ENCODE data around the gene MIOS.

The MIOS gene

GRCh38 chr7:7564323-7564780 is 2.3 kb upstream of the MIOS start (continued):
- TF ChIP-seq, protein P1, sequence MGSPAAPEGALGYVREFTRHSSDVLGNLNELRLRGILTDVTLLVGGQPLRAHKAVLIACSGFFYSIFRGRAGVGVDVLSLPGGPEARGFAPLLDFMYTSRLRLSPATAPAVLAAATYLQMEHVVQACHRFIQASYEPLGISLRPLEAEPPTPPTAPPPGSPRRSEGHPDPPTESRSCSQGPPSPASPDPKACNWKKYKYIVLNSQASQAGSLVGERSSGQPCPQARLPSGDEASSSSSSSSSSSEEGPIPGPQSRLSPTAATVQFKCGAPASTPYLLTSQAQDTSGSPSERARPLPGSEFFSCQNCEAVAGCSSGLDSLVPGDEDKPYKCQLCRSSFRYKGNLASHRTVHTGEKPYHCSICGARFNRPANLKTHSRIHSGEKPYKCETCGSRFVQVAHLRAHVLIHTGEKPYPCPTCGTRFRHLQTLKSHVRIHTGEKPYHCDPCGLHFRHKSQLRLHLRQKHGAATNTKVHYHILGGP (tag by site-specific recombination; IDR thresholded peaks at IDR 0.05), result no peak
- TF ChIP-seq ZNF654 (tag by site-specific recombination; IDR thresholded peaks at IDR 0.05; ENCODE audit: low read depth), result no peak
- TF ChIP-seq, protein P2, sequence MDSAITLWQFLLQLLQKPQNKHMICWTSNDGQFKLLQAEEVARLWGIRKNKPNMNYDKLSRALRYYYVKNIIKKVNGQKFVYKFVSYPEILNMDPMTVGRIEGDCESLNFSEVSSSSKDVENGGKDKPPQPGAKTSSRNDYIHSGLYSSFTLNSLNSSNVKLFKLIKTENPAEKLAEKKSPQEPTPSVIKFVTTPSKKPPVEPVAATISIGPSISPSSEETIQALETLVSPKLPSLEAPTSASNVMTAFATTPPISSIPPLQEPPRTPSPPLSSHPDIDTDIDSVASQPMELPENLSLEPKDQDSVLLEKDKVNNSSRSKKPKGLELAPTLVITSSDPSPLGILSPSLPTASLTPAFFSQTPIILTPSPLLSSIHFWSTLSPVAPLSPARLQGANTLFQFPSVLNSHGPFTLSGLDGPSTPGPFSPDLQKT (IDR thresholded peaks at IDR 0.05; ENCODE audit: borderline replicate concordance, low read depth, low read length), result no peak
- TF ChIP-seq ATF2 (tag by site-specific recombination; IDR thresholded peaks at IDR 0.05; ENCODE audit: low read depth), result peak; percentile 49
- TF ChIP-seq ZNF112 (tag by site-specific recombination; IDR thresholded peaks at IDR 0.05), result no peak
- TF ChIP-seq SP2 (tag by site-specific recombination; IDR thresholded peaks at IDR 0.05), result no peak
- no peak for TF ChIP-seq ZNF837 (tag by site-specific recombination; IDR thresholded peaks at IDR 0.05)
- TF ChIP-seq ZNF777 (tag by site-specific recombination; IDR thresholded peaks at IDR 0.05; ENCODE audit: borderline replicate concordance), result no peak
- TF ChIP-seq ZNF341 (tag by site-specific recombination; IDR thresholded peaks at IDR 0.05; ENCODE audit: low read depth), result no peak
- TF ChIP-seq ZNF324 (tag by site-specific recombination; IDR thresholded peaks at IDR 0.05), result peak; percentile 24; the same call in 1 of the 2 replicates
- no peak for TF ChIP-seq ZNF571 (tag by site-specific recombination; IDR thresholded peaks at IDR 0.05)
- TF ChIP-seq ZNF747 (tag by site-specific recombination; IDR thresholded peaks at IDR 0.05), result no peak
- TF ChIP-seq ZNF184 (tag by site-specific recombination; IDR thresholded peaks at IDR 0.05), result no peak
- no peak for TF ChIP-seq ZNF621 (tag by site-specific recombination; IDR thresholded peaks at IDR 0.05)
- TF ChIP-seq ZSCAN30 (tag by site-specific recombination; IDR thresholded peaks at IDR 0.05), result no peak
- no peak for TF ChIP-seq ZNF530 (tag by site-specific recombination; IDR thresholded peaks at IDR 0.05; ENCODE audit: low read depth)
- TF ChIP-seq ZFP37 (tag by site-specific recombination; IDR thresholded peaks at IDR 0.05), result no peak; the same call in 1 of the 2 replicates
- TF ChIP-seq GFI1B (tag by site-specific recombination; IDR thresholded peaks at IDR 0.05), result no peak
- TF ChIP-seq, protein P3, sequence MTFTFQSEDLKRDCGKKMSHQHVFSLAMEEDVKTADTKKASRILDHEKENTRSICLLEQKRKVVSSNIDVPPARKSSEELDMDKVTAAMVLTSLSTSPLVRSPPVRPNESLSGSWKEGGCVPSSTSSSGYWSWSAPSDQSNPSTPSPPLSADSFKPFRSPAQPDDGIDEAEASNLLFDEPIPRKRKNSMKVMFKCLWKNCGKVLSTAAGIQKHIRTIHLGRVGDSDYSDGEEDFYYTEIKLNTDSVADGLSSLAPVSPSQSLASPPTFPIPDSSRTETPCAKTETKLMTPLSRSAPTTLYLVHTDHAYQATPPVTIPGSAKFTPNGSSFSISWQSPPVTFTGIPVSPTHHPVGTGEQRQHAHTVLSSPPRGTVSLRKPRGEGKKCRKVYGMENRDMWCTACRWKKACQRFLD (tag by site-specific recombination; IDR thresholded peaks at IDR 0.05), result no peak
- peak; percentile 86 for TF ChIP-seq MEIS1 (CRISPR knock-in tag; IDR thresholded peaks at IDR 0.05; ENCODE audit: borderline replicate concordance)
- no peak for TF ChIP-seq ZNF610 (tag by site-specific recombination; IDR thresholded peaks at IDR 0.05; ENCODE audit: borderline replicate concordance)
- no peak for TF ChIP-seq ZNF18 (tag by site-specific recombination; IDR thresholded peaks at IDR 0.05)
- TF ChIP-seq ZNF157 (tag by site-specific recombination; IDR thresholded peaks at IDR 0.05), result no peak
- TF ChIP-seq ZNF10 (tag by site-specific recombination; IDR thresholded peaks at IDR 0.05), result peak; percentile 21; the same call in 1 of the 2 replicates
- no peak for TF ChIP-seq ZNF791 (tag by site-specific recombination; IDR thresholded peaks at IDR 0.05)
- 0 out of 2 replicates have a peak, but pooled peaks have one; percentile 22 for TF ChIP-seq ZNF2 (tag by site-specific recombination; IDR thresholded peaks at IDR 0.05)
- TF ChIP-seq ZNF658 (tag by site-specific recombination; IDR thresholded peaks at IDR 0.05), result no peak
- TF ChIP-seq ZNF174 (tag by site-specific recombination; IDR thresholded peaks at IDR 0.05), result no peak
- no peak for TF ChIP-seq ZFP3 (tag by site-specific recombination; IDR thresholded peaks at IDR 0.05; ENCODE audit: low read depth)
- TF ChIP-seq, protein P4, sequence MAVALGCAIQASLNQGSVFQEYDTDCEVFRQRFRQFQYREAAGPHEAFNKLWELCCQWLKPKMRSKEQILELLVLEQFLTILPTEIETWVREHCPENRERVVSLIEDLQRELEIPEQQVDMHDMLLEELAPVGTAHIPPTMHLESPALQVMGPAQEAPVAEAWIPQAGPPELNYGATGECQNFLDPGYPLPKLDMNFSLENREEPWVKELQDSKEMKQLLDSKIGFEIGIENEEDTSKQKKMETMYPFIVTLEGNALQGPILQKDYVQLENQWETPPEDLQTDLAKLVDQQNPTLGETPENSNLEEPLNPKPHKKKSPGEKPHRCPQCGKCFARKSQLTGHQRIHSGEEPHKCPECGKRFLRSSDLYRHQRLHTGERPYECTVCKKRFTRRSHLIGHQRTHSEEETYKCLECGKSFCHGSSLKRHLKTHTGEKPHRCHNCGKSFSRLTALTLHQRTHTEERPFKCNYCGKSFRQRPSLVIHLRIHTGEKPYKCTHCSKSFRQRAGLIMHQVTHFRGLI (tag by site-specific recombination; IDR thresholded peaks at IDR 0.05), result no peak
- no peak for TF ChIP-seq ZNF239 (tag by site-specific recombination; IDR thresholded peaks at IDR 0.05)
- TF ChIP-seq GLIS2 (tag by site-specific recombination; IDR thresholded peaks at IDR 0.05), result no peak
- no peak for TF ChIP-seq ZFHX2 (tag by site-specific recombination; conservative IDR thresholded peaks at IDR 0.05)
- no peak for TF ChIP-seq BCL11B (tag by site-specific recombination; IDR thresholded peaks at IDR 0.05; ENCODE audit: low read depth)
